Hepatocyte (in vitro differentiated cells): ENCODE measurements around the gene MFSD6. TPM values are rescaled to one million over a fixed set of nuclear protein-coding genes. Genes with fewer than 3 reads are reported as not detected.

ENCODE experiments used
- DNase-seq: peaks from one replicate; pipeline ENCODE4 v3.0.0-alpha.2; 2016; ENCODE audit warnings: low spot score
- H2AFZ ChIP-seq: fragments of 200-600 bp; sonication (generic); 2 replicates; pipeline ENCODE4 v1.6.0; 2016; ENCODE audit warnings: antibody characterized with exemption, mild to moderate bottlenecking
- H3K27ac ChIP-seq: fragments of 200-600 bp; sonication (generic); 2 replicates; pipeline ENCODE4 v1.5.1; 2016; ENCODE audit warnings: mild to moderate bottlenecking
- H3K27me3 ChIP-seq: fragments of 200-600 bp; sonication (generic); 2 replicates; pipeline ENCODE4 v1.6.1; 2016
- H3K36me3 ChIP-seq: fragments of 200-600 bp; sonication (generic); replicated peaks from 2 replicates; pipeline ENCODE4 v1.5.1; 2016; ENCODE audit warnings: low read depth; ENCODE audit not compliant: insufficient read depth
- H3K4me1 ChIP-seq: fragments of 200-600 bp; sonication (generic); 2 replicates; pipeline ENCODE4 v1.5.1; 2016; ENCODE audit warnings: mild to moderate bottlenecking, moderate library complexity; ENCODE audit not compliant: insufficient read depth
- H3K4me2 ChIP-seq: fragments of 200-600 bp; sonication (generic); 2 replicates; pipeline ENCODE4 v1.6.0; 2016
- H3K4me3 ChIP-seq: fragments of 200-600 bp; sonication (generic); 2 replicates; pipeline ENCODE4 v1.5.1; 2016; ENCODE audit warnings: mild to moderate bottlenecking
- H3K79me2 ChIP-seq: fragments of 200-600 bp; sonication (generic); 2 replicates; pipeline ENCODE4 v1.6.0; 2017; ENCODE audit warnings: mild to moderate bottlenecking
- H3K9me2 ChIP-seq: fragments of 200-600 bp; sonication (generic); replicated peaks from 2 replicates; pipeline ENCODE4 v1.6.0; 2017; ENCODE audit warnings: mild to moderate bottlenecking; ENCODE audit not compliant: insufficient read depth
- H3K9me3 ChIP-seq: fragments of 200-600 bp; sonication (generic); 2 replicates; pipeline ENCODE4 v1.5.1; 2016; ENCODE audit warnings: low read depth, mild to moderate bottlenecking
- H4K20me1 ChIP-seq: fragments of 200-600 bp; sonication (generic); 2 replicates; pipeline ENCODE4 v1.6.0; 2016; ENCODE audit warnings: mild to moderate bottlenecking; ENCODE audit not compliant: insufficient read depth, poor library complexity, severe bottlenecking
- EZH2 ChIP-seq: fragments of 200-600 bp; sonication (generic); IDR thresholded peaks from 2 replicates; pipeline ENCODE4 v1.6.1; 2016; ENCODE audit warnings: antibody characterized with exemption, mild to moderate bottlenecking, borderline replicate concordance
- EZH2phosphoT487 ChIP-seq: fragments of 200-600 bp; sonication (generic); IDR thresholded peaks from one replicate; pipeline ENCODE4 v1.6.1; 2018; ENCODE audit warnings: antibody characterized with exemption, mild to moderate bottlenecking, low read depth, moderate library complexity; ENCODE audit not compliant: unreplicated experiment, severe bottlenecking
- WGBS: methylation state at CpG from one replicate; pipeline ENCODE4 v1.1.6; 2016; ENCODE audit warnings: low lambda C conversion rate; ENCODE audit errors: missing lambda C conversion rate; 5-methylcytosine and 5-hydroxymethylcytosine counted together
- polyA plus RNA-seq: library from polyadenylated mRNA; unstranded; fragments of >200 nt; fragmentation: Nextera tagmentation; extraction: Ambion mirVana; gene quantifications from 2 replicates; pipeline ENCODE4 v1.2.1, GENCODE V29; 2016
- total RNA-seq: library from RNA; depleted of rRNA; stranded (reverse); fragments of >200 nt; gene quantifications from 2 replicates; pipeline ENCODE4 v1.2.3, GENCODE V29; 2014
- TF ChIP-seq, protein P1 (sequence below): fragments of 200-600 bp; sonication (generic); IDR thresholded peaks from 2 replicates; pipeline ENCODE4 v1.5.1; 2016; ENCODE audit warnings: antibody characterized with exemption, mild to moderate bottlenecking; ENCODE audit not compliant: poor library complexity

The MFSD6 gene
- total and polyA plus RNA-seq, 2 experiments from 2014 or later, result 9.7 to 15.9 TPM

DNA sequence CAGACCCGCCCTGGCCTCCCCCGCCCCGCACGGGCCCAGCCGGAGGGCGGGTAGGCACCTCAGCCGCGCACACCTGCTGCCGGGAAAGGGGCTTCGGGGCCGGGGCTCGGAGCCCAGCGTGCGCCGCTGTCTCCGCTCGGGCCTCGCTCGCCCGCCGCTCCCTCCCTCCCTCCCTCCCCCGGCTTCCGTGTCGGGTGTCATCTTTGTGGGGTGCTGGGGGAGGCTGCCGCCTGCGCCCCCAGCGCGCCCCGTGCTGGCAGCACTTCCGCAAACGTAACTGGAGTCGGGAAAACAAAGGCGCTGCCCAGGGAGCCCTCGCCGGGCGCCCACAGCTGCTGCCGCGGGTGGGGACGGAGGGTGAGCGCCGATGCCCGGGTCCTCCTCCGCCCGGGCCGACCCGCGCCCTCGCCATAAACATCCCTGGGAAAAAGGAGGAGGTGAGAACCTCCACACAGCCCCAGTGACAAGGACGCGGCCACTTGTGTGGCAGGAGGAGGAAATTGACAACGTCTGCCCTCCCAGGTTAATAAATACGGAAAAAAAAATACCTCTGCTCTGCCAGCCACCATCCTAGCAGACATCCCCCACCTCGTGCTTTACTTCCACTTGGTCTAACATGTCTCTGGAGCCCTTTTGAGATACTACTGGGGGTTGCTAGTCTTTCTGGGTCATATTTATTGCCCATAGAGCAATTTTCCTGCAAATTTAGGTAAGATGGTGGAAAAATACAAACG is 550 bp downstream of the MFSD6 start:
- H3K27ac ChIP-seq, result peak overlapping the region; percentile 84

GRCh38 chr2:190409616-190410015 is 1.5 kb downstream of the MFSD6 start:
- Histone ChIP-seq H4K20me1 (no peaks in the 10 kb centered on the region), H3K4me3 (no peak overlapping the region), H3K4me2 (peak overlapping the region; percentile 97), H3K4me1 (no peaks in the 10 kb centered on the region), H3K27ac (no peak overlapping the region), H3K36me3 (no peaks in the 10 kb centered on the region), H3K27me3 (peaks cover 14% of the 10 kb centered on the region), H3K79me2 (peaks cover 4% of the 10 kb centered on the region), H2AFZ (no peak overlapping the region), H3K9me3 (no peaks in the 10 kb centered on the region), H3K9me2 (no peaks in the 10 kb centered on the region)
- WGBS, result 62% methylated on average over 2 of the region's 2 CpGs
- no peak for DNase-seq
- TF ChIP-seq EZH2 (no peak), EZH2phosphoT487 (no peak)
- TF ChIP-seq, protein P1, sequence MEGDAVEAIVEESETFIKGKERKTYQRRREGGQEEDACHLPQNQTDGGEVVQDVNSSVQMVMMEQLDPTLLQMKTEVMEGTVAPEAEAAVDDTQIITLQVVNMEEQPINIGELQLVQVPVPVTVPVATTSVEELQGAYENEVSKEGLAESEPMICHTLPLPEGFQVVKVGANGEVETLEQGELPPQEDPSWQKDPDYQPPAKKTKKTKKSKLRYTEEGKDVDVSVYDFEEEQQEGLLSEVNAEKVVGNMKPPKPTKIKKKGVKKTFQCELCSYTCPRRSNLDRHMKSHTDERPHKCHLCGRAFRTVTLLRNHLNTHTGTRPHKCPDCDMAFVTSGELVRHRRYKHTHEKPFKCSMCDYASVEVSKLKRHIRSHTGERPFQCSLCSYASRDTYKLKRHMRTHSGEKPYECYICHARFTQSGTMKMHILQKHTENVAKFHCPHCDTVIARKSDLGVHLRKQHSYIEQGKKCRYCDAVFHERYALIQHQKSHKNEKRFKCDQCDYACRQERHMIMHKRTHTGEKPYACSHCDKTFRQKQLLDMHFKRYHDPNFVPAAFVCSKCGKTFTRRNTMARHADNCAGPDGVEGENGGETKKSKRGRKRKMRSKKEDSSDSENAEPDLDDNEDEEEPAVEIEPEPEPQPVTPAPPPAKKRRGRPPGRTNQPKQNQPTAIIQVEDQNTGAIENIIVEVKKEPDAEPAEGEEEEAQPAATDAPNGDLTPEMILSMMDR, result no peak

More for the DNA sequence above, 550 bp downstream of the MFSD6 start:
- peak overlapping the region; percentile 94 for H3K4me3 ChIP-seq
- no peaks in the 10 kb centered on the region for H3K4me1 ChIP-seq
- H3K27me3 ChIP-seq, result peaks cover 14% of the 10 kb centered on the region
- H2AFZ ChIP-seq, result peak overlapping the region; percentile 41
- no peaks in the 10 kb centered on the region for H3K36me3 ChIP-seq
- TF ChIP-seq EZH2 (no peak), EZH2phosphoT487 (no peak)
- TF ChIP-seq, protein P1, result no peak
- peak overlapping the region; percentile 97 for H3K4me2 ChIP-seq
- H3K9me3 ChIP-seq, result no peaks in the 10 kb centered on the region
- WGBS, result 1% methylated on average over 18 of the region's 54 CpGs
- peaks cover 4% of the 10 kb centered on the region for H3K79me2 ChIP-seq
- DNase-seq, result peak; percentile 62
- H3K9me2 ChIP-seq, result no peaks in the 10 kb centered on the region
- no peaks in the 10 kb centered on the region for H4K20me1 ChIP-seq

GRCh38 chr2:190410166-190410565 is 2.0 kb downstream of the MFSD6 start:
- no peak overlapping the region for H3K4me3 ChIP-seq

More at GRCh38 chr2:190410166-190410565, 2.0 kb downstream of the MFSD6 start:
- TF ChIP-seq EZH2phosphoT487 (no peak), EZH2 (no peak)
- TF ChIP-seq, protein P1, result no peak
- DNase-seq, result no peak
- WGBS, result 93% methylated on average over 3 of the region's 3 CpGs
- no peaks in the 10 kb centered on the region for H4K20me1 ChIP-seq
- H3K4me1 ChIP-seq, result no peaks in the 10 kb centered on the region
- peaks cover 14% of the 10 kb centered on the region for H3K27me3 ChIP-seq
- H3K36me3 ChIP-seq, result no peaks in the 10 kb centered on the region
- H2AFZ ChIP-seq, result no peak overlapping the region
- H3K4me2 ChIP-seq, result no peak overlapping the region
- H3K79me2 ChIP-seq, result peaks cover 4% of the 10 kb centered on the region
- no peak overlapping the region for H3K27ac ChIP-seq
- H3K9me2 ChIP-seq, result no peaks in the 10 kb centered on the region
- H3K9me3 ChIP-seq, result no peaks in the 10 kb centered on the region
